Lower leg skin (tissue), 4 donors: Measurements from ENCODE around the gene VEGFB. TPM values are rescaled to one million over a fixed set of nuclear protein-coding genes. Genes with fewer than 3 reads are reported as not detected.
A peak's percentile ranks its signal among the peaks of the same experiment; 100 is the strongest.

Experiments
- DNase-seq, 2 donors: peaks; one replicate each; pipeline ENCODE4 v3.0.0-alpha.2; 2019; ENCODE audit warnings: low spot score in 2 of 2
- H3K4me3 ChIP-seq: fragments of 200-600 bp; sonication (generic); 2 replicates; pipeline ENCODE4 v1.5.1; 2017; ENCODE audit warnings: mild to moderate bottlenecking, low read depth; ENCODE audit not compliant: poor library complexity, severe bottlenecking
- CTCF ChIP-seq, 3 donors: fragments of 450-650 bp; IDR thresholded peaks; one replicate each; pipeline ENCODE4 v1.5.1; 2016; ENCODE audit warnings: antibody characterized with exemption in 3 of 3, mild to moderate bottlenecking in 3 of 3, moderate library complexity in 2 of 3
- POLR2A ChIP-seq, 2 donors: fragments of 450-650 bp; IDR thresholded peaks; one replicate each; pipeline ENCODE4 v1.6.1; 2016 to 2017; ENCODE audit warnings: antibody characterized with exemption in 2 of 2, mild to moderate bottlenecking in 1 of 2, moderate library complexity in 1 of 2
- WGBS, 2 donors: methylation state at CpG; one replicate each; pipeline ENCODE4 v1.1.5; 2018; 5-methylcytosine and 5-hydroxymethylcytosine counted together
- intact Hi-C: fragments of 100-400 bp; cut with DNase I; formaldehyde crosslinking; loops from one replicate; pipeline ENCODE4 v1.15.0; 2023; ENCODE audit warnings: low total_unique reads
- total RNA-seq, 4 donors: library from RNA; depleted of rRNA; stranded (reverse); fragments of >200 nt; gene quantifications; one replicate each; pipeline ENCODE4 v1.1.0, GENCODE V29; 2016

VEGFB gene
- total RNA-seq, 4 donors from 2014 or later = 45.9 to 71.2 (median 65.6) TPM

DNA sequence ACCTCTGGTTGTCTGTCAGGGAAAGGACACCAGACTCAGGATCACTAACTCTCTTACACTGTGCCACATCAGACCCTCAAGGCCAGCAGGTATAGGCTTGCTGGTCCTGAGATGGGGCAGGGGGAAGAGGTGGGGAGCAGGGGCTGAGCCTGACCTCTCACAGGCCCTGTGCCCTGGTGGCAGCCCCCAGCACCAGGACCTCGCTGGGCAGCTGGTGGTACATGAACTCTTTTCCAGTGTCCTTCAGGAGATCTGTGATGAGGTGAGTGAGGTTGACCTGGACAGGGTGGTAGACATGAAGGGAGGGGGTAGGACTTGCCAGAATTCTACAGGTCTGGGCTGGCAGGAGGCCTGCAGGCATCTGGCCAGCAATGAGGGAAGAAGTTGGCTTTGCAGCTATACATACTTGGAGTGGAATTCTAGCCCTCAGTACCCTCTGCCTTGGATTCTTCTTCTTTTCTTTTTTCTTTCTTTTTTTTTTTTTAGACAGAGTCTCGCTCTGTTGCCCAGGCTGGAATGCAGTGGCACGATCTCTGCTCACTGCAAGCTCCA is 6.9 kb upstream of the VEGFB start:
- TF ChIP-seq POLR2A (IDR thresholded peaks at IDR 0.05) = no peak
- no peak for TF ChIP-seq CTCF (IDR thresholded peaks at IDR 0.05)
- 62 to 63% methylated on average over 3 of the region's 3 CpGs for WGBS, 2 donors
- intact Hi-C loops = no loop called here
- no peak overlapping the region for H3K4me3 ChIP-seq
- peak in 1 of 2 donors; percentile 82 for DNase-seq

DNA sequence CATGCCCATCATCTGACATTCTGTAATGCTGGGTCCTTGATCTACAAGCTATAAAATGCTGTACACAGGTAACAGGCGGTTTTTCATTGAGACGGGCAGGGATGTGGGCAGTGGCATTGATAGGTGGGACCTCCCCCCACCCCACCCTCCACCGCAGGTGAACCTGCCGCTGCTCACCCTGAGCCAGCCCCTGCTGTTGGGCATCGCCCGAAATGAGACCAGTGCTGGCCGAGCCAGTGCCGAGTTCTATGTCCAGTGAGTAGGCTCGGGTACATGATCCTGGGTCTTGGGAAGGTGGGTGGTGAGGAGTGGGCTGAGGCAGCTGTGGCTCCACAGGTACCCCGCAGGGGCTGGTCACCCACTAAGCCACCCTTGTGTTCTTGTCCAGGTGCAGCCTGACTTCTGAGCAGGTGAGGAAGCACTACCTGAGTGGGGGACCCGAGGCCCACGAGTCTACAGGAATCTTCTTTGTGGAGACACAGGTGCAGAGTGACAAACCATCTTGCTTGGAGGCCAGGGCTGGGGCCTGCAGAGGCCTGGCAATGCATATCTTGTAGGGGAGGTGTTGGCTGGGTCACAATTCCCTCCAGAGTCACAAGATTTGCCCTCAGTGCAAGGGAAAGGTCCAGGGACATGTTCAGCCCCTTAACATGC is 5.2 kb upstream of the VEGFB start:
- intact Hi-C loops = no loop called here
- WGBS, 2 donors = 73 to 90% methylated on average over 5 to 12 of the region's 12 CpGs

GRCh38 chr11:64229744-64230170 is 4.6 kb upstream of the VEGFB start:
- DNase-seq = no peak
- H3K4me3 ChIP-seq = peak overlapping the region; percentile 58
- intact Hi-C loops = no loop called here
- 29 to 39% methylated on average over 13 of the region's 13 CpGs for WGBS, 2 donors
- TF ChIP-seq CTCF (IDR thresholded peaks at IDR 0.05) (no peak), POLR2A (IDR thresholded peaks at IDR 0.05) (no peak)

More for the DNA sequence above, 5.2 kb upstream of the VEGFB start:
- TF ChIP-seq POLR2A (IDR thresholded peaks at IDR 0.05) (no peak), CTCF (IDR thresholded peaks at IDR 0.05) (no peak)
- DNase-seq = no peak
- no peak overlapping the region for H3K4me3 ChIP-seq

- WGBS, 2 donors = 0 to 2% methylated on average over 40 to 60 of the region's 62 CpGs
- peak; percentile 91 to 98 for DNase-seq
- peak within 1 kb of the TSS; percentile 58 for H3K4me3 ChIP-seq
- no peak for TF ChIP-seq POLR2A (IDR thresholded peaks at IDR 0.05)
- intact Hi-C loops = no loop called here
Observed at GRCh38 chr11:64230171-64230984, 4.0 kb upstream of the VEGFB start, which contains the start of gene DNAJC4. Gene DNAJC4 (plus strand): TSS chr11:64230548. CDS start chr11:64230855, 307 bp downstream.

- intact Hi-C loops = no loop called here
- no peak for TF ChIP-seq CTCF (IDR thresholded peaks at IDR 0.05)
- TF ChIP-seq POLR2A (IDR thresholded peaks at IDR 0.05) = no peak
- DNase-seq = no peak
- H3K4me3 ChIP-seq = peak overlapping the region; percentile 58
- 11 to 12% methylated on average over 8 of the region's 8 CpGs for WGBS, 2 donors
Observed at GRCh38 chr11:64230985-64231365, 3.4 kb upstream of the VEGFB start.

DNA sequence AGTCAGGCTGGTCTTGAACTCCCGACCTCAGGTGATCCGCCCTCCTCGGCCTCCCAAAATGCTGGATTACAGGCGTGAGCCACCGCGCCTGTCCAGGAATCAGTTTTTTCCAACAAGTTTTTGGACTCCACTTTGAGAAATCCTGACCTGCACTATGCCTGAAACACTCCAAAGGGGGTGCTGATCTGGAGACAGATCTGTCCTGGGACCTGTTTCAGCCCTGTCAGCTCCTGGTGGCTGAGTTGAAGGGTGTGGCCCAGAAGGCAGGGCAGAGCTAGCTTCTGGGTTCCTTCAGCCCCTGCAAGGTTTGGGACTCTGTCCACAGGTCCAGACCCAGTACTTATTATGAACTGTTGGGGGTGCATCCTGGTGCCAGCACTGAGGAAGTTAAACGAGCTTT is 2.8 kb upstream of the VEGFB start:
- no peak overlapping the region for H3K4me3 ChIP-seq
- no peak for DNase-seq
- WGBS, 2 donors = 66 to 87% methylated on average over 7 of the region's 7 CpGs
- intact Hi-C loops = no loop called here
- TF ChIP-seq POLR2A (IDR thresholded peaks at IDR 0.05) = no peak
- TF ChIP-seq CTCF (IDR thresholded peaks at IDR 0.05) = no peak
